HG03558 (cell line): ENCODE measurements around the gene ABHD10.

Experiments
- ATAC-seq: cut with Tn5 transposase; IDR thresholded peaks from one replicate; pipeline ENCODE4 v1.9.1; 2021; ENCODE audit warnings: moderate number of reproducible peaks; ENCODE audit not compliant: unreplicated experiment; ENCODE audit errors: extremely low read depth

The ABHD10 gene

GRCh38 chr3:111998636-111999483 is 20.0 kb downstream of the ABHD10 start, which contains the start of gene TAGLN3:
TAGLN3 (plus strand) TSS chr3:111998922; CDS start chr3:111999423, 501 bp downstream.
- ATAC-seq = no peak

DNA sequence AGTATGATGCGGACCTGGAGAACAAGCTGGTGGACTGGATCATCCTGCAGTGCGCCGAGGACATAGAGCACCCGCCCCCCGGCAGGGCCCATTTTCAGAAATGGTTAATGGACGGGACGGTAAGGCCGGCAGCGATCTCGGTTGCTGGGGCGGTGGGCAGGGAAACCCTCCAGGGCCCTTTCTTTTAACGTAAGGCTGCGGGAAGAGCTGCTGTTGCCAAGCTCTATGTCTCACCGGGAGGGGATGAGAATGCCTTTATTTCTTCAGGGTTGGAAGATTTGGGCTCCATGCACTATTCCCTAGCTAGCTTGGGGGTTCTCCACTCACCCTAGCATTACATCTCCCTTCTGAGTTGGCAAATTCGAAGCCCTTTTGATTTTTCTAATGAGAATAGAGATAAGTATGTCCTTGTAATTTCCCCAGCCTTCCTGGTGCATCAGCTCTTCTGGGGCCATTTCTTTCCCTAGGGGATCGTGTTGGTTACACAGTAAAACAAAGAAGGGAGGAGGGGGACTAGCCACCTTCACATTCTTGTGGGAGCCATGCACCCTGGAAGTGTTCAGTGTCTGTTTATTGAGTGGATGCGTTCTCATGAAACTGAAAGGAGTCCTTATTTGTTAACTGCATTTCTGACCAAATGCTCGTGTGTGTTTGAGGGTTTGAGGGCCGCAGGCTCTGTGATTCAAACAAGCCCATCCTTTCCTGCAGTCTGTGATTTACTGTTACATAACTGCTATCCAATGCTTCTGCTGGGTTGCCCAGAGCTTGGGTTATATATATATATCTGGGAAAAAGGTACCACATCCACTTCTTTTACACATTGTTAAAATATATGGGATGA is 20.9 kb downstream of the ABHD10 start:
- no peak for ATAC-seq

- ATAC-seq = no peak
Observed at GRCh38 chr3:112000367-112000771, 21.5 kb downstream of the ABHD10 start.

GRCh38 chr3:112000966-112001365 is 22.1 kb downstream of the ABHD10 start:
- no peak for ATAC-seq

- ATAC-seq = no peak
Observed at GRCh38 chr3:112001526-112001925, 22.7 kb downstream of the ABHD10 start.

DNA sequence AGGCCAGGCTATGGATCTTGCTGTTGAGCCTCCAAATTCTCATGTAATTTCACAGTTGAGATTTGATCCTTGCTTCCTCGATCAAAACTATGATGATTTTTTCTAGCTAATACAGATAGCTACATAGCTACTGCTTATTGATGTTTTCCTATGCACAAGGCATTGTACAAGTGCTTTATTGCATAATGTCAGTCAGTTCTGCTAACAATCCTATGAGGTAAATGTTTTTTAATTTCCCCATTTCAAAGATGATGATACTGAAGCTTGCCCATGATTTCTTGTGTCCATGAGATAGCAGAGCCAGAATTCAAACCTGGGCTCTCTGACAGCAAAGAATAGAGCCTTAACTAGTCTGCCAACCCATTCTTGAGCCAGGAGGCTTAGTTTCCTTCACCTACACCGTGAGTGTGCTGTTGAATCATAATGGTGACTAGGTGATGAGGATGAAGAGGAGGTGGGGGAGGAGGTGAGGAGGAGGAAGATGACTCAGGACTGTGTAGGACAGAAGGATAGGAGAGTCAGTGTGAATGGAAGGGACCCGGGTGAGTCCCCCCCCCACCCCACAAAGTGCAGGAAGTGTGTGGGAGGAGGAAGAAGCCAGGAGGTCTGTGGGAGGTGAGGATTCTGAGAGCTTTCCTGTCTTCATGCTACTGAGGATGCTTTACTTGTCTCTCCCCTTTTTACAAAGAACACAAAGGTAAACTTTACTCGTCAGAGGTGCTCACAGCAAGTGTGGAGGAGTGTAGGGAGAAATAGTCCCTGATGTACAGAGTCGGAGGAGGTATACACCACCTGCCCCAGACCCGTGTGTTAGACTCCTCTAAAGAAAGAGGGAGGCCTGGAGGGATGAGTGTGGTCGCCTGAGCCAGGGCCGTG is 23.5 kb downstream of the ABHD10 start:
- ATAC-seq = no peak

DNA sequence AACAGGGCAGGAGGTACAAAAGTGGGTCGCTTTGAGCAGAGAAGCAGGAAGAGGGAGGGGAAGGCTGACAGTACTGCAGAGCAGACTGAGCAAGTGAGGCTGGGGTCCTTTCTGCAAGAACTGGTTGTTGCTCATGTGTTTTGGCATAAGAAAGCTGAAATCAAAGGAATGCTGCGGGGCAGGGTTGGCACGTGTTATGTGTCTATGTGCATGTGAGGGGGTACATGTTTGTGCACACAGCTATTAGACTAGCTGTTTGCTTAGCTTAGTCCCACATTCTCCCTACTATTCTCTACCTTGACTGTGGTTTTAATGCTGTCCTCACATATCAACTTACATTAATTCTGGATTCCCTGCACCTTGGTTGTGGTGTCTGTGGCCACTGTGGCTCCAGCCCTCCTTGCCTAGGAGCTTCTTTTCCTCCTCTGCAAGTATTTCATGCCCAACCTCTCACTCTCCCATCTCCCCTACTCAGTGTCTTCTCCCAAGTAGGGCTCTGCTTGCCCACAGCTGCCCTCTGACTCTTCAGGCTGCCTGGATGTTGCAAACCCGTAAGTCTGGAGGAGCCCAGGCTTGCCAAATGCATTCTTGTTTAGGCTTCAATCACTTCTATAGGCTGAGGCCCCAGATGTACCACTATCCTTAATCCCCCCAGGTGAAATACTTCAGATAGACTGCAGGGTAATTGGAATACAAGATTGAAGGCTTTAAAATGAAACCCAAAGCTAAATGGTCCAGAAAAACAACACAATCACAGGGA is 24.7 kb downstream of the ABHD10 start:
- no peak for ATAC-seq

DNA sequence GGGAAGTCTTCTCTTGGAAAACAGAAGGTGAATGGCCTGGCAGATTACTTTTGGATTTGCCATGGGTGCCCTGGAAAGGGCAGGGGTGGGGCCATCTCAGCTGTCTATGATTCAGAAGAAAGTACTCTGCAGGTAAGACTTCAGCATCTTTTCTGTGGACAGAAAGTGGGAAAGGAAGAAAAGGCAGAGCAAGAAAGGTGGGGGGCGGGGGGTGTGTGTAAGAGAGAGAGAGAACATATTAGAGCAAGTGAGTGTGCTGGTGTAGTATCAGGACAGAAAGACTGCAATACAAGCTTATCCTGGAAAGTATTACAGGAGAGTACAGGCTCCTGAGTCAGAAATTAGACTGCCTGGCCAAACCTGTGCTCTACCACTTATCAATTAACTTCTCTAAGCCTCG is 25.4 kb downstream of the ABHD10 start:
- no peak for ATAC-seq

DNA sequence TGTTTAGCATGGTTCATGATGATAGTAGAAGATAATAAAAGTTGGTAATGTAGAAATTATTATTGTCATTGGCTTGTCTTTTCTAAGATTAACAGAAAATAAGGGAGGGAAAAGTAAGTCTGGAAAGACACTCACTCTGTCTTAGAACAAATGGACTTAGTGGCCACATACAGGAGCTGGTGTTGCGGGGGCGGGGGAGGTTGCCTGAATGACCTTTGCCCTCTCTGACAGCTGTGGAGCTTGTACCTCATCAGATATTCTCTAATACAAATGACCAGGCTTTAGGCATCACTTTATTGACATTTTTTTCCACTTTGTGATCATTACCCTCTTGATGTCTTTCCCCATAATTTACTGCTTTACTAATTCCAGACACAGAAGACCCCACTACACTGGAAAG is 25.8 kb downstream of the ABHD10 start:
- ATAC-seq = no peak

DNA sequence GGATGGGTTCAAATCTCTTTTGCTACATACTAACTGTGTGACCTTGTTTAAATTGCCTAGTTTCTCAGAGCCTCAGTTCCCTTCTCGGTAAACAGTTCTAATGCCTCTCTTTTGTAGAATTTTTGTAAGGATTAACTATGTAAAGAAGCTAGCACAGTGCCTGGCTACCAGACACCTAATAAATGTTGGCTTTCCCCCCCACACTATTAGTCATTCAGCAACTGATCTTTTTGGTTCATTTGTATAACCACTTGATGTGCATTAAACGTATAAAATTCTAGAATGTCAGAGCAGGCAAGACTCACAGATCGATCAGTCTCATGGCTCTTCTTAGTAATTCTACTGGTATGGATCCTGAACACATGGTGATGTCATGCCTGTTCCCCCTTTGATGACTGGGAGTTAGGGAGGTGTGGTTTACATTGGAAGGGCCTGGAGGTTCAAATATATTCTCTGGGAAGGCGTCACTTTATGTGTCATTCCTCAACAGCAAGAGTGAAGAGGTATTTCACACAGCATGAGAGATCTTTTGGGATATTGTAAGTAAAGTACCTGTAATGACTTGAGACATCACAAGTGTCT is 26.4 kb downstream of the ABHD10 start:
- no peak for ATAC-seq

DNA sequence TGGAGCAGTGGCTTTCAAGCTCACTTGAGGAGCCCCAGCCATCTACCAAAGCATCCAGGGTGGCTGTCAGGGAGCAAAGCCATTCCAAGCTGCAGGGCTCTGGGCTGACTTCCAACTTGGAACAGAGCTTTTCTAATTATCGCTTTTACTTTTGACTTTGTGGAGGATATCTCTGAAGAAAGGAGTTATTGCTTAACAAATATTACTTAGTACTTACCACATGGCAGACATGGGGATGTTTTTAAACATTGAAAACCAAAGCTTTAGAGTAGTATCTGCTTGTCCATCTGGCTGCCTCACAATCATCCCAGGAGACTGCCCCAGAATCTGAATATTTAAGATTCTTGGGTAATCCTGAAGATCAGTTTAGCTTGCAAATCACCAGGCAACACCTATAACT is 28.8 kb downstream of the ABHD10 start:
- no peak for ATAC-seq

DNA sequence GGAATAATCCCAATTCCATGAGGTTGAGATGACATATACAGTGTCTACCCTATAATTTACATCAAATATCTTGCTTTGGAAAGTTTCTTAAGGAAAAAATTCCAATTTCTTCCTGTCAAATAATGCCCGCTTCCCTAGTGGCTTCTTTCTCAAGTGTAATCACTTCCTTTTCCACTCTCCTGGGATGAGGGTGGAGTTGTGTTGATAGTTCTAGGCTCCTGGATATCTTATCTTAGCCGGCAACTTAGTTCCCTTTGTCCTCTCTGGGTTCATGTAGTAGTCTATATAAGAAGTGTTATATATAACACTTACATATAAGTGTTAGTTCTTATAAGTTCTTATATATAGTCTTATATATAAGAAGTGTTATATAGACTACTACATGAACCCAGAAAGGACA is 30.8 kb downstream of the ABHD10 start:
- ATAC-seq = no peak

GRCh38 chr3:112010636-112011035 is 31.8 kb downstream of the ABHD10 start:
- ATAC-seq = no peak

DNA sequence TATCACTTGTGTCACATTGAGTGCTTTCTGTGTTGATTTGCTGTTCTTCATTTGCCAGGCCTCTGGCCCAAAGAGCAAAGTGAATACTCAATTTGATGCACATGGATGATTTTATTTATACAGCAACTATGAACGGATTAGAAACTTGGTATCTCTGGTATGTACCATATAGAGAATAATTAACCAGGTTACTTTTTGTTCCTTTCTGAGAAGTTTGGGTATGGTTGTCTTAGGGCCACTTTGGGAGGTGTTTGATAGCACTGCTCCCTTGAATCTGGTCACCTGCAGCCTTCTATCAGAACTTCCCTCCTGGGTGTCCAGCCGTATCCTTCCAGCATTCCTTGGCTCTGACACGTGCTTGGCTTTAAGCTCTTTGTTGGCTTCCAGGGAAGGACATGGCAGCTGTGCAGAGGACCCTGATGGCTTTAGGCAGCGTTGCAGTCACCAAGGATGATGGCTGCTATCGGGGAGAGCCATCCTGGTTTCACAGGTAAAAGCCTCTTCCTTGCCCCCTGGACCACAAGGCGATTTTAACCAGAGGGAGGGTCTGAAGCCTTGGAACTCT is 32.6 kb downstream of the ABHD10 start:
- no peak for ATAC-seq

GRCh38 chr3:112012205-112012992 is 33.6 kb downstream of the ABHD10 start:
- no peak for ATAC-seq

- peak; percentile 74 for ATAC-seq
Observed at GRCh38 chr3:112013058-112013783, 34.4 kb downstream of the ABHD10 start.

DNA sequence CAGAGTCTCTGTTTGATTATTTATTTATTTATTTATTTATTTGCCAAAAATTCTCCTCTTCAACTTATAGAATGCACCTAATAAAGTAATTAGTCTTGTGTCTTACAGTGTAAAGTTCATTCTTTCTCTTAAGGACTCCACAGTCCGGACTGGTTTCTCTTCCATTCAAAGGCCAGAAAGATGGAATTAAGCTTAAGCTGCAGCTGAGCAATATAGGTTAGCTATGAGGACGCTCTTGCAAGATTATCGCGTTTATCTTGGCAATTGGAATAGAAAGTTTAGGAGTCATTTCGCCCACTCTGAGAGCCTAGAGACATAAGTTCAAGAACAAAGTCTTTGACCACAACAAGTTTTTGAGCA is 34.9 kb downstream of the ABHD10 start:
- no peak for ATAC-seq

DNA sequence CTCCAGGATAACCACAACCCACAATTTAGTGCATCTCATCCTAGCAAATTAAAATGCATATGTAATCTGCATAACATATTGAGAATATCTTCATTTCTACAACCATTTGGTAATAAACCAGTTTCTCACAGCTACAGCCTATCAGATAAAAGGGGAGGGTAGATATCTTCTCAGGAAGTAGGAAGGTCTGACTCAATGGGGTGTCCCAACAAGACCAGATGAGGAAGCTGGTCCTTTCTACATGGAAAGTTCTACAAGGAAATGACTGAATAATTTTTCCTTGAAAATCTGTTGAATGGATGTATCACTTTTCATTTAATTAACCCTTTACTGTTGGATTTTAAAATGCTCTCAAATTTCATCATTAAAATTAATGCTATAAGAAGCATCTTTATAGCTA is 38.3 kb downstream of the ABHD10 start:
- no peak for ATAC-seq
